A673 (cell line): ENCODE measurements around the gene LRP1B. TPM values are rescaled to one million over a fixed set of nuclear protein-coding genes. Genes with fewer than 3 reads are reported as not detected.

ENCODE experiments used
- BruUV-seq: library from RNA; stranded (reverse); fragments of 400-500 nt; replicated peaks from 2 replicates; lab custom pipeline; 2021; lab: Mats Ljungman, UMichigan
- CTCF ChIA-PET: fragments of 300-600 bp; sonication (Branson Sonifier 250); formaldehyde crosslinking; loops from one replicate; lab custom pipeline; 2022; ENCODE audit warnings: antibody characterized with exemption; lab: Charles Lee
- POLR2A ChIA-PET: fragments of 300-600 bp; sonication (Branson Sonifier 250); formaldehyde crosslinking; loops from one replicate; lab custom pipeline; 2022; ENCODE audit warnings: antibody characterized with exemption; ENCODE audit not compliant: low non-redundant PET; lab: Charles Lee
- DNase-seq: peaks from one replicate; pipeline ENCODE4 v3.0.0-alpha.2; 2015; ENCODE audit warnings: low spot score
- H3K27ac ChIP-seq: fragments of 200-600 bp; sonication (generic); 2 replicates; pipeline ENCODE4 v1.5.1; 2016; ENCODE audit warnings: mixed run types, low read depth, mild to moderate bottlenecking, mixed read lengths, antibody characterized with exemption, low read length; ENCODE audit not compliant: poor library complexity, severe bottlenecking
- H3K27me3 ChIP-seq: fragments of 200-600 bp; sonication (generic); replicated peaks from 2 replicates; pipeline ENCODE4 v1.6.1; 2017; ENCODE audit warnings: mixed run types, low read depth, mild to moderate bottlenecking, mixed read lengths, antibody characterized with exemption, low read length; ENCODE audit not compliant: insufficient read depth, poor library complexity
- H3K36me3 ChIP-seq: fragments of 200-600 bp; sonication (generic); 2 replicates; pipeline ENCODE4 v1.6.1; 2016; ENCODE audit warnings: mixed run types, mild to moderate bottlenecking, mixed read lengths, antibody characterized with exemption, low read length; ENCODE audit not compliant: insufficient read depth, poor library complexity, severe bottlenecking
- H3K4me1 ChIP-seq: fragments of 200-600 bp; sonication (generic); 2 replicates; pipeline ENCODE4 v1.6.1; 2017; ENCODE audit warnings: mixed run types, mild to moderate bottlenecking, mixed read lengths, antibody characterized with exemption, low read length; ENCODE audit not compliant: insufficient read depth, poor library complexity, severe bottlenecking
- H3K4me3 ChIP-seq: fragments of 200-600 bp; sonication (generic); 2 replicates; pipeline ENCODE4 v1.5.1; 2016; ENCODE audit warnings: low read depth, mixed run types, mild to moderate bottlenecking, mixed read lengths, low read length; ENCODE audit not compliant: poor library complexity, severe bottlenecking
- H3K9me3 ChIP-seq: fragments of 200-600 bp; sonication (generic); 2 replicates; pipeline ENCODE4 v1.6.1; 2016; ENCODE audit warnings: mixed run types, low read depth, mild to moderate bottlenecking, mixed read lengths, antibody characterized with exemption, low read length; ENCODE audit not compliant: poor library complexity, severe bottlenecking
- CTCF ChIP-seq: fragments of 300-800, 200-600 bp; sonication (generic); conservative IDR thresholded peaks from 2 replicates; pipeline ENCODE4 v1.5.1; 2017; ENCODE audit warnings: low read depth, mild to moderate bottlenecking, antibody characterized with exemption, low read length, moderate library complexity, mixed read lengths
- EZH2 ChIP-seq: fragments of 200-600 bp; sonication (generic); IDR thresholded peaks from 2 replicates; pipeline ENCODE4 v1.6.1; 2017; ENCODE audit warnings: borderline replicate concordance, low read depth, mild to moderate bottlenecking, mixed read lengths, antibody characterized with exemption, low read length; ENCODE audit not compliant: poor library complexity, severe bottlenecking
- intact Hi-C: fragments of 100-400 bp; cut with micrococcal nuclease; formaldehyde crosslinking; loops from one replicate; pipeline ENCODE4 v1.10.0; 2022; ENCODE audit not compliant: unreplicated experiment
- total RNA-seq: library from RNA; stranded (reverse); gene quantifications from 2 replicates; pipeline ENCODE4 v1.2.3, GENCODE V29; 2021

Gene LRP1B
- total RNA-seq, 1 experiment from 2014 or later, result 9.9 TPM

DNA sequence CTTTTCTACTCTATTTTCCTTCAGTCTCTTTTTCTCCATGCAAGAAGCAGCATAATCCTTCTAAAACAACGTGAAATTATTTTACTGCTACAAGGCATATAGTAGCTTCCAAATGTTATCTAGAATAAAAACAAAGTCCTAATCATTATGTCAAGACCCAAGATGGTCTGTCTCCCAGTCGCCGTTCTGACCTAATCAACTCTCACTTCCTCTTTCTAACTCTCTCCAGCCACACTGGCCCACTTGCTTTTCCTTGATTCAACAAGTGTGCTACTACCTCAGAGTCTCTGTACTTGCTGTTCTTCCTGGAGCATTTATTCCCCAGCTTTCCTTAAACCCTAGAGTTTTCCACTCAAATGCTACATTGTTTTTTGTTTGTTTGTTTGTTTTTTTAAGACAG is 1491.2 kb downstream of the LRP1B start:
- no TSS peak for BruUV-seq
- H3K27ac ChIP-seq, result no peak overlapping the region
- H3K27me3 ChIP-seq, result no peaks in the 10 kb centered on the region
- no peaks in the 10 kb centered on the region for H3K9me3 ChIP-seq
- H3K4me1 ChIP-seq, result peaks cover 8% of the 10 kb centered on the region
- DNase-seq, result no peak
- no peaks in the 10 kb centered on the region for H3K36me3 ChIP-seq
- intact Hi-C loops, result no loop called here
- CTCF ChIA-PET, result no interaction called here
- no peak overlapping the region for H3K4me3 ChIP-seq
- POLR2A ChIA-PET, result no interaction called here
- TF ChIP-seq CTCF (no peak), EZH2 (no peak)

- DNase-seq, result no peak
- Histone ChIP-seq H3K27ac (no peak overlapping the region), H3K36me3 (no peaks in the 10 kb centered on the region), H3K9me3 (no peaks in the 10 kb centered on the region), H3K4me1 (no peaks in the 10 kb centered on the region), H3K4me3 (no peak overlapping the region), H3K27me3 (no peaks in the 10 kb centered on the region)
- ChIA-PET POLR2A (interaction anchor here (0.6 kb wide), 1 partner anchor 377 kb away, joined by 4 read pairs; no protein-coding TSS in a partner anchor), CTCF (no interaction called here)
- no peak for TF ChIP-seq CTCF
- TF ChIP-seq EZH2, result no peak
- intact Hi-C loops, result no loop called here
- BruUV-seq, result no TSS peak
Measured at GRCh38 chr2:140630557-140630956, 1500.3 kb downstream of the LRP1B start.

DNA sequence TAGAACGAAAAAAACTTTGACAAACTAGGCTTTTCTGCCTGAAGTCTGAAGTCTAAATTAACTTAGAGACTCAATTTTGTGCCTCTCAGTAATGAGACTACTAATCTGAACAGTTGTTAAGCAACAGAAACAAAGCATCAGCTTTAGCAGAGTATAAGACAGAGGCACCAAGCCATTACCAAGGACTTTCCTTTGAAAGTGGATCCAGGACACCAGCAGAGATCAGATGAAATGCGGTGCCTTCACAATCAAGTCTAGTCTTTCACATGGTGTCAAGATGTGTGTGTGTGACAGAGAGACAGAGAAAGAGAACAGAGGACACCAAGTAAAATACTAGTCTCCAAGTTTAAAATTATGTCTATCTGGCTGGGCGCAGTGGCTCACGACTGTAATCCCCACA is 1502.9 kb downstream of the LRP1B start:
- Histone ChIP-seq H3K4me1 (no peaks in the 10 kb centered on the region), H3K4me3 (no peak overlapping the region), H3K9me3 (no peaks in the 10 kb centered on the region), H3K27me3 (no peaks in the 10 kb centered on the region), H3K27ac (no peak overlapping the region), H3K36me3 (no peaks in the 10 kb centered on the region)
- ChIA-PET CTCF (no interaction called here), POLR2A (no interaction called here)
- no peak for DNase-seq
- intact Hi-C loops, result no loop called here
- TF ChIP-seq EZH2, result no peak
- no peak for TF ChIP-seq CTCF
- BruUV-seq, result no TSS peak
